ENCODE data around the gene STIP1. TPM values are rescaled to one million over a fixed set of nuclear protein-coding genes. Genes with fewer than 3 reads are reported as not detected.

The STIP1 gene
- total RNA-seq, 2 donors from 2014 or later: 104 to 139 TPM

GRCh38 chr11:64230171-64230984, 44.4 kb downstream of the STIP1 start, which contains the start of gene DNAJC4:
DNAJC4 (plus strand) TSS chr11:64230548; CDS start chr11:64230855, 307 bp downstream.
- H3K4me1 ChIP-seq (replicated peaks): peaks cover 26% of the 10 kb centered on the region
- no peaks in the 10 kb centered on the region for H3K9me3 ChIP-seq
- peak within 1 kb of the TSS; percentile 88 to 92 for H3K27ac ChIP-seq
- WGBS: under 1% methylated on average over 56 of the region's 62 CpGs
- H3K27me3 ChIP-seq (replicated peaks; ENCODE audit: insufficient read depth): no peaks in the 10 kb centered on the region
- intact Hi-C loops (cut with DNase I): no loop called here
- no peaks in the 10 kb centered on the region for H3K36me3 ChIP-seq
- TF ChIP-seq POLR2A (IDR thresholded peaks at IDR 0.05): peak; percentile 49
- TF ChIP-seq, protein P1, sequence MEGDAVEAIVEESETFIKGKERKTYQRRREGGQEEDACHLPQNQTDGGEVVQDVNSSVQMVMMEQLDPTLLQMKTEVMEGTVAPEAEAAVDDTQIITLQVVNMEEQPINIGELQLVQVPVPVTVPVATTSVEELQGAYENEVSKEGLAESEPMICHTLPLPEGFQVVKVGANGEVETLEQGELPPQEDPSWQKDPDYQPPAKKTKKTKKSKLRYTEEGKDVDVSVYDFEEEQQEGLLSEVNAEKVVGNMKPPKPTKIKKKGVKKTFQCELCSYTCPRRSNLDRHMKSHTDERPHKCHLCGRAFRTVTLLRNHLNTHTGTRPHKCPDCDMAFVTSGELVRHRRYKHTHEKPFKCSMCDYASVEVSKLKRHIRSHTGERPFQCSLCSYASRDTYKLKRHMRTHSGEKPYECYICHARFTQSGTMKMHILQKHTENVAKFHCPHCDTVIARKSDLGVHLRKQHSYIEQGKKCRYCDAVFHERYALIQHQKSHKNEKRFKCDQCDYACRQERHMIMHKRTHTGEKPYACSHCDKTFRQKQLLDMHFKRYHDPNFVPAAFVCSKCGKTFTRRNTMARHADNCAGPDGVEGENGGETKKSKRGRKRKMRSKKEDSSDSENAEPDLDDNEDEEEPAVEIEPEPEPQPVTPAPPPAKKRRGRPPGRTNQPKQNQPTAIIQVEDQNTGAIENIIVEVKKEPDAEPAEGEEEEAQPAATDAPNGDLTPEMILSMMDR (IDR thresholded peaks at IDR 0.05): peak in 1 of 4 experiments; percentile 5
- TF ChIP-seq POLR2AphosphoS5 (IDR thresholded peaks at IDR 0.05): peak; percentile 93
- peak within 1 kb of the TSS; percentile 61 to 82 for H3K4me3 ChIP-seq
- peak; percentile 96 for DNase-seq (ENCODE audit: low spot score)

GRCh38 chr11:64230985-64231365, 45.0 kb downstream of the STIP1 start:
- H3K27ac ChIP-seq: peak overlapping the region; percentile 88 to 92
- H3K36me3 ChIP-seq: no peaks in the 10 kb centered on the region
- H3K27me3 ChIP-seq (replicated peaks; ENCODE audit: insufficient read depth): no peaks in the 10 kb centered on the region
- TF ChIP-seq, protein P1 (IDR thresholded peaks at IDR 0.05): no peak
- TF ChIP-seq POLR2AphosphoS5 (IDR thresholded peaks at IDR 0.05) (no peak), POLR2A (IDR thresholded peaks at IDR 0.05) (no peak)
- WGBS: 9% methylated on average over 8 of the region's 8 CpGs
- DNase-seq (ENCODE audit: low spot score): no peak
- peak overlapping the region; percentile 61 to 82 for H3K4me3 ChIP-seq
- intact Hi-C loops (cut with DNase I): no loop called here
- H3K4me1 ChIP-seq (replicated peaks): peaks cover 26% of the 10 kb centered on the region
- H3K9me3 ChIP-seq: no peaks in the 10 kb centered on the region

DNA sequence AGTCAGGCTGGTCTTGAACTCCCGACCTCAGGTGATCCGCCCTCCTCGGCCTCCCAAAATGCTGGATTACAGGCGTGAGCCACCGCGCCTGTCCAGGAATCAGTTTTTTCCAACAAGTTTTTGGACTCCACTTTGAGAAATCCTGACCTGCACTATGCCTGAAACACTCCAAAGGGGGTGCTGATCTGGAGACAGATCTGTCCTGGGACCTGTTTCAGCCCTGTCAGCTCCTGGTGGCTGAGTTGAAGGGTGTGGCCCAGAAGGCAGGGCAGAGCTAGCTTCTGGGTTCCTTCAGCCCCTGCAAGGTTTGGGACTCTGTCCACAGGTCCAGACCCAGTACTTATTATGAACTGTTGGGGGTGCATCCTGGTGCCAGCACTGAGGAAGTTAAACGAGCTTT, 45.6 kb downstream of the STIP1 start:
- no peaks in the 10 kb centered on the region for H3K27me3 ChIP-seq (replicated peaks; ENCODE audit: insufficient read depth)
- intact Hi-C loops (cut with DNase I): no loop called here
- no peak overlapping the region for H3K4me3 ChIP-seq
- no peak overlapping the region for H3K27ac ChIP-seq
- DNase-seq (ENCODE audit: low spot score): no peak
- 89% methylated on average over 7 of the region's 7 CpGs for WGBS
- H3K9me3 ChIP-seq: no peaks in the 10 kb centered on the region
- H3K4me1 ChIP-seq (replicated peaks): peaks cover 24% of the 10 kb centered on the region
- H3K36me3 ChIP-seq: no peaks in the 10 kb centered on the region
- TF ChIP-seq POLR2AphosphoS5 (IDR thresholded peaks at IDR 0.05): no peak
- TF ChIP-seq, protein P1 (IDR thresholded peaks at IDR 0.05): no peak
- TF ChIP-seq POLR2A (IDR thresholded peaks at IDR 0.05): no peak

- Histone ChIP-seq H3K9me3 (no peaks in the 10 kb centered on the region), H3K27me3 (replicated peaks; ENCODE audit: insufficient read depth) (no peaks in the 10 kb centered on the region), H3K36me3 (no peaks in the 10 kb centered on the region), H3K27ac (no peak overlapping the region), H3K4me3 (no peak overlapping the region), H3K4me1 (replicated peaks) (peaks cover 20% of the 10 kb centered on the region)
- intact Hi-C loops (cut with DNase I): no loop called here
- no peak for DNase-seq (ENCODE audit: low spot score)
- WGBS: 87% methylated on average over 14 of the region's 15 CpGs
- TF ChIP-seq POLR2A (IDR thresholded peaks at IDR 0.05): no peak
- no peak for TF ChIP-seq POLR2AphosphoS5 (IDR thresholded peaks at IDR 0.05)
- TF ChIP-seq, protein P1 (IDR thresholded peaks at IDR 0.05): no peak
Observed at GRCh38 chr11:64232182-64232966, 46.4 kb downstream of the STIP1 start.
